ENCODE data around the gene RUNX1. TPM values are rescaled to one million over a fixed set of nuclear protein-coding genes. Genes with fewer than 3 reads are reported as not detected.
A peak's percentile ranks its signal among the peaks of the same experiment; 100 is the strongest.

Gene RUNX1
- total and polyA plus RNA-seq, 3 experiments from 2014 or later, result 22.0 to 41.5 (median 40.3) TPM

- H3K9me3 Mint-ChIP-seq, result no peaks in the 10 kb centered on the region
- H3K27ac ChIP-seq (ENCODE audit: low read depth, low read length), result no peak overlapping the region
- peak overlapping the region; percentile 92 to 98 (median 96) for H3K27ac Mint-ChIP-seq
- H3K27me3 Mint-ChIP-seq, result no peaks in the 10 kb centered on the region
- H3K4me3 ChIP-seq (ENCODE audit: low read length), result peak overlapping the region; percentile 6
- no peaks in the 10 kb centered on the region for H3K36me3 ChIP-seq (ENCODE audit: insufficient read depth, low read length)
- no peaks in the 10 kb centered on the region for H3K9me3 ChIP-seq (ENCODE audit: low read length)
- ChIA-PET POLR2A (no interaction called here), CTCF (interaction anchor here (2.6 to 3.4 kb wide), 2 partner anchors 15 to 154 kb away, joined by 11 to 12 read pairs; no protein-coding TSS in a partner anchor)
- DNase-seq, result no peak
- H3K4me3 Mint-ChIP-seq, result peak overlapping the region; percentile 92 to 98 (median 97)
- peaks cover 89% of the 10 kb centered on the region for H3K4me1 ChIP-seq (ENCODE audit: insufficient read depth, low read length)
- H3K4me1 Mint-ChIP-seq, result peaks cover 88 to 100% (median 99%) of the 10 kb centered on the region in 3 donors
- no peaks in the 10 kb centered on the region for H3K27me3 ChIP-seq (ENCODE audit: insufficient read depth, low read length, poor library complexity, severe bottlenecking)
- peaks cover 6 to 51% (median 14%) of the 10 kb centered on the region in 3 donors for H3K36me3 Mint-ChIP-seq
Observed at GRCh38 chr21:35041881-35042280, 7.2 kb downstream of the RUNX1 start.

DNA sequence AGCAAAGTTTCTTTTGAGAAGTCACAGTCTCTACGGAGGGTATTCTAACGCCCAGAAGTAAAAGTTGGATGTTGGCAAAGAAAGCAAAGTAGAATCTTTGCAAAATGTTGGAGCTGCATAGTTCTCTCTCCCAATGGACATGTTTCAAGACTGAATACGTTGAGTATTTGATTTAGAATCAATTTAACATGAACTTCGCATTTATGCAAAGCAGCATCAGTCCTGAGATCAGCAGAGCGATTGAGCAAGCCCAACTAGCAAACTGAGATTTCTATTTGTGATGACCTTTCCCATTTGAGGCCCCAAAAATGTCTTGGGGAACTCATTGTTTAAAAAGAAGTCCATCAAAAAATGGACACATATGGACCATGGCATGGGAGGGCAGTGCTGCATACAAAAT, 8.0 kb downstream of the RUNX1 start:
- no peaks in the 10 kb centered on the region for H3K9me3 ChIP-seq (ENCODE audit: low read length)
- ChIA-PET POLR2A (interaction anchor here (0.6 to 1.3 kb wide), 4 partner anchors 11 to 224 kb away, joined by 3 to 4 read pairs (median 4); no protein-coding TSS in a partner anchor), CTCF (interaction anchor here (0.8 kb wide), 1 partner anchor 151 kb away, joined by 4 read pairs; no protein-coding TSS in a partner anchor)
- no peak for DNase-seq
- peak overlapping the region; percentile 92 to 98 (median 96) for H3K27ac Mint-ChIP-seq
- H3K4me1 ChIP-seq (ENCODE audit: insufficient read depth, low read length), result peaks cover 97% of the 10 kb centered on the region
- peak overlapping the region; percentile 13 for H3K27ac ChIP-seq (ENCODE audit: low read depth, low read length)
- H3K36me3 Mint-ChIP-seq, result peaks cover 6 to 51% (median 14%) of the 10 kb centered on the region in 3 donors
- peaks cover 91 to 100% (median 99%) of the 10 kb centered on the region in 3 donors for H3K4me1 Mint-ChIP-seq
- peak overlapping the region; percentile 49 for H3K4me3 ChIP-seq (ENCODE audit: low read length)
- peak overlapping the region; percentile 92 to 98 (median 97) for H3K4me3 Mint-ChIP-seq
- no peaks in the 10 kb centered on the region for H3K9me3 Mint-ChIP-seq
- H3K27me3 Mint-ChIP-seq, result no peaks in the 10 kb centered on the region
- H3K27me3 ChIP-seq (ENCODE audit: insufficient read depth, low read length, poor library complexity, severe bottlenecking), result no peaks in the 10 kb centered on the region
- H3K36me3 ChIP-seq (ENCODE audit: insufficient read depth, low read length), result no peaks in the 10 kb centered on the region

GRCh38 chr21:35039595-35040289, 9.4 kb downstream of the RUNX1 start:
- Histone ChIP-seq H3K27me3 (ENCODE audit: insufficient read depth, low read length, poor library complexity, severe bottlenecking) (no peaks in the 10 kb centered on the region), H3K27ac (ENCODE audit: low read depth, low read length) (no peak overlapping the region), H3K4me1 (ENCODE audit: insufficient read depth, low read length) (peaks cover 98% of the 10 kb centered on the region), H3K36me3 (ENCODE audit: insufficient read depth, low read length) (peaks cover 3% of the 10 kb centered on the region), H3K4me3 (ENCODE audit: low read length) (peak overlapping the region; percentile 8), H3K9me3 (ENCODE audit: low read length) (no peaks in the 10 kb centered on the region)
- CTCF ChIA-PET, result interaction anchor here (0.5 to 2.8 kb wide), 6 partner anchors 8 to 150 kb away, joined by 3 to 13 read pairs (median 6); no protein-coding TSS in a partner anchor
- peak overlapping the region; percentile 57 to 98 (median 93) for H3K4me3 Mint-ChIP-seq
- POLR2A ChIA-PET, result interaction anchor here (0.7 to 1.3 kb wide), 3 partner anchors 11 to 106 kb away, joined by 4 to 6 read pairs (median 4); no protein-coding TSS in a partner anchor
- DNase-seq, result no peak
- H3K27me3 Mint-ChIP-seq, result no peaks in the 10 kb centered on the region
- H3K27ac Mint-ChIP-seq, result peak overlapping the region in 7 of 8 donors; percentile 74 to 98 (median 96)
- H3K9me3 Mint-ChIP-seq, result no peaks in the 10 kb centered on the region
- H3K4me1 Mint-ChIP-seq, result peaks cover 92 to 100% (median 99%) of the 10 kb centered on the region in 3 donors
- H3K36me3 Mint-ChIP-seq, result peaks cover 6 to 63% (median 20%) of the 10 kb centered on the region in 3 donors

DNA sequence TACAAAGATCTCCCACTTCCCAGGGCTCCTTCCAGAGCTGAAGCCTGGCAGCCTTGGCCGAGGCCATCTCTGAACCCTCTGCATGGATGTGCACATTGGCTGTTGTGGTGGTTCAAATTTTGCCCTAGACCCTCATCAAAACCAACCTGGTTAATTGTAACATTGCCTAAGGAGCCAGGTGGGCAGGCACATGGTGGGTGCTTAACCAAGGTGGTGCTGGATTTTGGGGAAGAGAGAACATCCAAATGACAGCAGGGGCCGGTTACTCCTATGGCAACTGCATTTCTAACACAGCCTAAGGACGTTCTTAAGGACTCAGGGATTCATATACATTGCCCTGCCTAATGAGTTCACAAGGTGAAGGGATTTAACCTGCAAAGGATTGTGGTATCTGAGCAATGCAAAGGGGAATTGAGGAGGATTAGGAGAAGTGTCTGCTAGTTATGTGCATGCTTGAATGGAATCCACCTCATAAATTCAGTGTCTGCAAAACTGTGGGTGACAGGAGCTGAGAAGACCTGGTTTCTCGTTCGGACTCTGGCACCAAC, 10.3 kb downstream of the RUNX1 start:
- Histone ChIP-seq H3K27me3 (ENCODE audit: insufficient read depth, low read length, poor library complexity, severe bottlenecking) (no peaks in the 10 kb centered on the region), H3K36me3 (ENCODE audit: insufficient read depth, low read length) (peaks cover 9% of the 10 kb centered on the region), H3K9me3 (ENCODE audit: low read length) (no peaks in the 10 kb centered on the region), H3K27ac (ENCODE audit: low read depth, low read length) (no peak overlapping the region), H3K4me3 (ENCODE audit: low read length) (peak overlapping the region; percentile 18), H3K4me1 (ENCODE audit: insufficient read depth, low read length) (peaks cover 98% of the 10 kb centered on the region)
- POLR2A ChIA-PET, result interaction anchor here (0.6 to 1.9 kb wide), 4 partner anchors 8 to 171 kb away, joined by 3 to 14 read pairs (median 4); no protein-coding TSS in a partner anchor
- Mint-ChIP-seq H3K27ac (peak overlapping the region; percentile 89 to 97 (median 94)), H3K9me3 (no peaks in the 10 kb centered on the region), H3K4me3 (peak overlapping the region; percentile 70 to 89 (median 77)), H3K4me1 (peaks cover 92 to 100% (median 99%) of the 10 kb centered on the region in 3 donors), H3K36me3 (peaks cover 6 to 66% (median 28%) of the 10 kb centered on the region in 3 donors), H3K27me3 (no peaks in the 10 kb centered on the region)
- CTCF ChIA-PET, result interaction anchor here (1.5 to 2.8 kb wide), 6 partner anchors 8 to 150 kb away, joined by 4 to 13 read pairs (median 6); no protein-coding TSS in a partner anchor
- DNase-seq, result no peak

DNA sequence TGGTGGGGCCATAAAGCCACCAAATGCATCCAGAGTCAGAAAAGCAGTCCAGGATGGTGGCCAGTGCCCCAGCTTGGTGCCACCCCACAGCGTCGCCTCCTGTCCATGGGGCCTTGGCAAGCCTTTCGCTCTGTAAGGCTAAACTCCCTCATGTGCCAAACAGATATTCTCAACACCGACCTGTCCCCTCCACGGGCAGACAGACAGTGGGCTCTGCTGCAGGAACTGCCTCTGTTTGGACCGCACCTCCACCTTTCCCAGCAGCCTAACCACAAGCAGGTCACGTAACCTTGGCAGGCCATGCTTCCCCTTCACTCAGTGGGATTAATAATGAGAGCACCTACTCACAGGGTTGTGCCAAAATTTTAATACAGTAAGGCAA, 11.7 kb downstream of the RUNX1 start:
- H3K9me3 ChIP-seq (ENCODE audit: low read length), result no peaks in the 10 kb centered on the region
- peaks cover 5 to 66% (median 29%) of the 10 kb centered on the region in 3 donors for H3K36me3 Mint-ChIP-seq
- CTCF ChIA-PET, result interaction anchor here (1.2 to 2.8 kb wide), 5 partner anchors 10 to 148 kb away, joined by 4 to 13 read pairs (median 7); no protein-coding TSS in a partner anchor
- no peaks in the 10 kb centered on the region for H3K27me3 Mint-ChIP-seq
- H3K9me3 Mint-ChIP-seq, result no peaks in the 10 kb centered on the region
- no peaks in the 10 kb centered on the region for H3K27me3 ChIP-seq (ENCODE audit: insufficient read depth, low read length, poor library complexity, severe bottlenecking)
- peak overlapping the region; percentile 4 for H3K27ac ChIP-seq (ENCODE audit: low read depth, low read length)
- DNase-seq, result no peak
- H3K4me1 ChIP-seq (ENCODE audit: insufficient read depth, low read length), result peaks cover 98% of the 10 kb centered on the region
- H3K36me3 ChIP-seq (ENCODE audit: insufficient read depth, low read length), result peaks cover 9% of the 10 kb centered on the region
- peaks cover 92 to 100% (median 99%) of the 10 kb centered on the region in 3 donors for H3K4me1 Mint-ChIP-seq
- peak overlapping the region; percentile 89 to 97 (median 94) for H3K27ac Mint-ChIP-seq
- POLR2A ChIA-PET, result interaction anchor here (1.3 to 1.9 kb wide), 3 partner anchors 8 to 11 kb away, joined by 3 to 14 read pairs (median 3); no protein-coding TSS in a partner anchor
- peak overlapping the region; percentile 70 to 89 (median 77) for H3K4me3 Mint-ChIP-seq
- H3K4me3 ChIP-seq (ENCODE audit: low read length), result peak overlapping the region; percentile 23

DNA sequence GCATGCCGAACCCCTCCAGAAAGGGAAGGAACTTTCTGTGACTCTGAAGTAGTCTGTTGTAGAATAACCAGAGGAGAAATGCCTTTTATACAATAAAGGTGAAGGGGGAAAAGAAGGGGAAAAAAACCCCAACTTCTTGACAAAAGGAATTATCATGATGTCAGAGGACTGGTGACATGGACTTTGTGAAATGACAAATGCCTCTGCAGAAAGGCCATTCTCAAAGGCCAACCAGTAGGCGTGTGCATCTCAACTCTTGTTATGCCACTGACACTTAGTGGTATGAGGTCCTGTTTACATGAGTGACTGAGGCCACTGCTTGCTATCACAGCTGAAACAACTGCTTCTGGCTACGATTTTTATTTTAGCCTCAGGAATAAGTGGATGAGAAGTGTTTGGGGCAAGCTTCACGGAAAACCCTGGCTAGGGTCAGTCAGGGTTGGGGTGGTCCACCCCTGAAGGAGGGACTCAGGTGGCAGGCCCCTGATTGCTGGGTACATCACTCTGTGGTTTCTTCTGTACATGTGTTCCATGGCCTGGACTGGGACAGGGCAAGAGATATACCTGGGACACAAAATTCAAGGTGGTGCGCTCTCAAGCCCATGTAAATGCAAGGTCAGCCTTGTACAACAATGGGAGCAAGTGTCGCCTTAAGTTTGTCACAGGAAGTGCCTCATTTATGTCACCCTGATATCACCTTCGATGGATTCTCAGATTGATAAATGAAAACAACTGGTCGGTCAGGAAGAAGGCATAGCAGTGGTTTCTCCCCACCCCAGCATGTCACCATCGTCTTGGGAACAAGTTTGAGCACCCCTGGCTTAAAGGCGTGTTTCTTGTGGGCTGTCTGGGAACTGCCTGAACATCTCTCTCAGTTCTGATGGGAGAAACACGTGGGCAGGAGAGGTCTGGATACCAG, 12.4 kb downstream of the RUNX1 start:
- peak overlapping the region; percentile 23 for H3K4me3 ChIP-seq (ENCODE audit: low read length)
- peaks cover 9 to 69% (median 29%) of the 10 kb centered on the region in 3 donors for H3K36me3 Mint-ChIP-seq
- POLR2A ChIA-PET, result interaction anchor here (1.3 to 1.9 kb wide), 2 partner anchors 10 to 11 kb away, joined by 3 to 14 read pairs; no protein-coding TSS in a partner anchor

DNA sequence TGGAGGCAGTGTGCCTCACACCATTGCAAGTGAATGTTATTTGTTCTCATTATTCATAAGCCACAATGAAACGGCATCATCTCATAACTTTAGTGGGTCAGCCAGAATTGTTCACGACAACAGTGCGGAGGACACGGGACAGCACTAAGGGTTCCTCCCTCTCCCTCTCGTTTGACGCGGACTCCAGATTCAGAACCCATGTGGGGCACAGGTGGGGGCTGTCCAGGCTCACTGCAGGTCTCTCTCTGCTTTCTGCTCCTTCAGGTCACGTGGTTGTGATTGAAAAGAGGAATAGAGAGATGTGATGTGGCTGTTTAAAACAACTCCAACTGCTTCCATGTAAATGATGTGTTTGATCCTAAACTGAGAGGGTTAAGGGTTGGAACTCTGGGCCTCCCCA, 13.5 kb downstream of the RUNX1 start:
- peak overlapping the region; percentile 48 to 89 (median 70) for H3K4me3 Mint-ChIP-seq
- POLR2A ChIA-PET, result interaction anchor here (1.0 kb wide), 1 partner anchor 12 kb away, joined by 3 read pairs; no protein-coding TSS in a partner anchor
- Histone ChIP-seq H3K4me1 (ENCODE audit: insufficient read depth, low read length) (peaks cover 98% of the 10 kb centered on the region), H3K36me3 (ENCODE audit: insufficient read depth, low read length) (peaks cover 9% of the 10 kb centered on the region), H3K27me3 (ENCODE audit: insufficient read depth, low read length, poor library complexity, severe bottlenecking) (no peaks in the 10 kb centered on the region), H3K9me3 (ENCODE audit: low read length) (no peaks in the 10 kb centered on the region), H3K27ac (ENCODE audit: low read depth, low read length) (no peak overlapping the region), H3K4me3 (ENCODE audit: low read length) (no peak overlapping the region)
- no peaks in the 10 kb centered on the region for H3K27me3 Mint-ChIP-seq
- peaks cover 9 to 64% (median 26%) of the 10 kb centered on the region in 3 donors for H3K36me3 Mint-ChIP-seq
- no peak for DNase-seq
- no peaks in the 10 kb centered on the region for H3K9me3 Mint-ChIP-seq
- CTCF ChIA-PET, result interaction anchor here (1.7 kb wide), 1 partner anchor 9 kb away, joined by 4 read pairs; no protein-coding TSS in a partner anchor
- H3K27ac Mint-ChIP-seq, result peak overlapping the region; percentile 70 to 97 (median 91)
- peaks cover 90 to 99% (median 99%) of the 10 kb centered on the region in 3 donors for H3K4me1 Mint-ChIP-seq

More for the DNA sequence above, 12.4 kb downstream of the RUNX1 start:
- H3K4me3 Mint-ChIP-seq, result peak overlapping the region; percentile 70 to 89 (median 77)
- peaks cover 9% of the 10 kb centered on the region for H3K36me3 ChIP-seq (ENCODE audit: insufficient read depth, low read length)
- no peaks in the 10 kb centered on the region for H3K27me3 ChIP-seq (ENCODE audit: insufficient read depth, low read length, poor library complexity, severe bottlenecking)
- no peaks in the 10 kb centered on the region for H3K9me3 ChIP-seq (ENCODE audit: low read length)
- no peaks in the 10 kb centered on the region for H3K9me3 Mint-ChIP-seq
- H3K4me1 Mint-ChIP-seq, result peaks cover 92 to 100% (median 99%) of the 10 kb centered on the region in 3 donors
- no peaks in the 10 kb centered on the region for H3K27me3 Mint-ChIP-seq
- peak overlapping the region; percentile 89 to 97 (median 94) for H3K27ac Mint-ChIP-seq
- no peak overlapping the region for H3K27ac ChIP-seq (ENCODE audit: low read depth, low read length)
- CTCF ChIA-PET, result interaction anchor here (1.9 to 2.8 kb wide), 3 partner anchors 11 to 147 kb away, joined by 5 to 13 read pairs (median 9); no protein-coding TSS in a partner anchor
- H3K4me1 ChIP-seq (ENCODE audit: insufficient read depth, low read length), result peaks cover 98% of the 10 kb centered on the region
- DNase-seq, result no peak
